ENCODE measurements around the gene QRICH1. TPM values are rescaled to one million over a fixed set of nuclear protein-coding genes. Genes with fewer than 3 reads are reported as not detected.

QRICH1 gene
- total and polyA plus RNA-seq, 2 of the 13 experiments (the other 11 are each of a cell fraction or from before 2014, with no cell fraction given), result 52.6 to 102 TPM

DNA sequence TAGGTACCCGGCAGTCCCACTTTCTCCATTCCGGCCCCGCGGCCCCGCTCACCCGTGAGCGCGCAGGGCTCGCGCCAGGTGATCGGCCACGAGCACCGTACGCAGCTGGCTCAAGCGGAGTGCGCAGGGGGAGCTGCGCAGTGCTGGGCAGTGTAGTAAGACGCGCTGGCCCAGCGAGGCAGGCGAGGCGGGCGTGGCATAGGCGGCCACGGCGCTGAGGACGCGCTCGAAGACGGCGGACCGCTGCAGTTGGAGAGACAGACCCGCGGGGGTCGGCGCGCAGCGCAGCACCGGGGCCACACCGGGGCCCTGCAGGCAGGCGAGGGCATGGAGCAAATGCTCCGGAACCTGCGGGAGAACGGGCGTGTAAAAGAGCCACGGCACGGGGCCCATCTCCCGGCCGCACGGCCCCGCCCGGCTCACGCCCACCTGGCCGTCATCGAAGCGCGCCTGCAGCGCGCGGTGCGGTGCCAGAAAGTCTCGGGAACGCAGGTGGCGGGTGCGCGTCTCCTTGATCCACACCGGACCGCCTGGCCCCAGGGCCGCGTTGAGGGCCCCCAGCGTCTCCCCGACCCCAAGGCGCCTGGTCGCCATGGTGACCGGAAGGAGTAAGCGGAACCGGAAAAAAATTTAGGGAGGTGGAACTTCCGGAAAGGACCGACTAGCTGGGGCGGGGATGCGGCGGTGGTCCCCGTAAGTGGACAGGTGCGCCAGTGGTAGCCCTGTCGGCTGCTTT lies 75.7 kb downstream of the QRICH1 start, which contains the start of gene DALRD3 (continued):
- TF ChIP-seq ZNF704 (CRISPR knock-in tag; IDR thresholded peaks at IDR 0.05; ENCODE audit: borderline replicate concordance), result peak; percentile 92
- TF ChIP-seq, protein P1, sequence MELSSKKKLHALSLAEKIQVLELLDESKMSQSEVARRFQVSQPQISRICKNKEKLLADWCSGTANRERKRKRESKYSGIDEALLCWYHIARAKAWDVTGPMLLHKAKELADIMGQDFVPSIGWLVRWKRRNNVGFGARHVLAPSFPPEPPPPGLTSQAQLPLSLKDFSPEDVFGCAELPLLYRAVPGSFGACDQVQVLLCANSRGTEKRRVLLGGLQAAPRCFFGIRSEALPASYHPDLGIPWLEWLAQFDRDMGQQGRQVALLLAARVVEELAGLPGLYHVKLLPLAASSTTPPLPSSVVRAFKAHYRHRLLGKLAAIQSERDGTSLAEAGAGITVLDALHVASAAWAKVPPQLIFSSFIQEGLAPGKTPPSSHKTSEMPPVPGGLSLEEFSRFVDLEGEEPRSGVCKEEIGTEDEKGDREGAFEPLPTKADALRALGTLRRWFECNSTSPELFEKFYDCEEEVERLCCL (CRISPR knock-in tag; IDR thresholded peaks at IDR 0.05; ENCODE audit: borderline replicate concordance), result peak; percentile 45; the same call in 1 of the 2 replicates
- TF ChIP-seq CREB3 (CRISPR knock-in tag; IDR thresholded peaks at IDR 0.05), result no peak
- TF ChIP-seq ZNF816 (CRISPR knock-in tag; IDR thresholded peaks at IDR 0.05; ENCODE audit: borderline replicate concordance), result no peak
- no peak for TF ChIP-seq HIC2 (CRISPR knock-in tag; IDR thresholded peaks at IDR 0.05; ENCODE audit: low read depth)
- no peak for TF ChIP-seq ZNF354B (CRISPR knock-in tag; IDR thresholded peaks at IDR 0.05)
- no peak for TF ChIP-seq ZNF24 (IDR thresholded peaks at IDR 0.05)
- TF ChIP-seq, protein P2, sequence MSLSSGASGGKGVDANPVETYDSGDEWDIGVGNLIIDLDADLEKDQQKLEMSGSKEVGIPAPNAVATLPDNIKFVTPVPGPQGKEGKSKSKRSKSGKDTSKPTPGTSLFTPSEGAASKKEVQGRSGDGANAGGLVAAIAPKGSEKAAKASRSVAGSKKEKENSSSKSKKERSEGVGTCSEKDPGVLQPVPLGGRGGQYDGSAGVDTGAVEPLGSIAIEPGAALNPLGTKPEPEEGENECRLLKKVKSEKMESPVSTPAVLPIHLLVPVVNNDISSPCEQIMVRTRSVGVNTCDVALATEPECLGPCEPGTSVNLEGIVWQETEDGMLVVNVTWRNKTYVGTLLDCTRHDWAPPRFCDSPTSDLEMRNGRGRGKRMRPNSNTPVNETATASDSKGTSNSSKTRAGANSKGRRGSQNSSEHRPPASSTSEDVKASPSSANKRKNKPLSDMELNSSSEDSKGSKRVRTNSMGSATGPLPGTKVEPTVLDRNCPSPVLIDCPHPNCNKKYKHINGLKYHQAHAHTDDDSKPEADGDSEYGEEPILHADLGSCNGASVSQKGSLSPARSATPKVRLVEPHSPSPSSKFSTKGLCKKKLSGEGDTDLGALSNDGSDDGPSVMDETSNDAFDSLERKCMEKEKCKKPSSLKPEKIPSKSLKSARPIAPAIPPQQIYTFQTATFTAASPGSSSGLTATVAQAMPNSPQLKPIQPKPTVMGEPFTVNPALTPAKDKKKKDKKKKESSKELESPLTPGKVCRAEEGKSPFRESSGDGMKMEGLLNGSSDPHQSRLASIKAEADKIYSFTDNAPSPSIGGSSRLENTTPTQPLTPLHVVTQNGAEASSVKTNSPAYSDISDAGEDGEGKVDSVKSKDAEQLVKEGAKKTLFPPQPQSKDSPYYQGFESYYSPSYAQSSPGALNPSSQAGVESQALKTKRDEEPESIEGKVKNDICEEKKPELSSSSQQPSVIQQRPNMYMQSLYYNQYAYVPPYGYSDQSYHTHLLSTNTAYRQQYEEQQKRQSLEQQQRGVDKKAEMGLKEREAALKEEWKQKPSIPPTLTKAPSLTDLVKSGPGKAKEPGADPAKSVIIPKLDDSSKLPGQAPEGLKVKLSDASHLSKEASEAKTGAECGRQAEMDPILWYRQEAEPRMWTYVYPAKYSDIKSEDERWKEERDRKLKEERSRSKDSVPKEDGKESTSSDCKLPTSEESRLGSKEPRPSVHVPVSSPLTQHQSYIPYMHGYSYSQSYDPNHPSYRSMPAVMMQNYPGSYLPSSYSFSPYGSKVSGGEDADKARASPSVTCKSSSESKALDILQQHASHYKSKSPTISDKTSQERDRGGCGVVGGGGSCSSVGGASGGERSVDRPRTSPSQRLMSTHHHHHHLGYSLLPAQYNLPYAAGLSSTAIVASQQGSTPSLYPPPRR (CRISPR knock-in tag; IDR thresholded peaks at IDR 0.05; ENCODE audit: borderline replicate concordance), result peak; percentile 42; the same call in 1 of the 2 replicates
- TF ChIP-seq, protein P3, sequence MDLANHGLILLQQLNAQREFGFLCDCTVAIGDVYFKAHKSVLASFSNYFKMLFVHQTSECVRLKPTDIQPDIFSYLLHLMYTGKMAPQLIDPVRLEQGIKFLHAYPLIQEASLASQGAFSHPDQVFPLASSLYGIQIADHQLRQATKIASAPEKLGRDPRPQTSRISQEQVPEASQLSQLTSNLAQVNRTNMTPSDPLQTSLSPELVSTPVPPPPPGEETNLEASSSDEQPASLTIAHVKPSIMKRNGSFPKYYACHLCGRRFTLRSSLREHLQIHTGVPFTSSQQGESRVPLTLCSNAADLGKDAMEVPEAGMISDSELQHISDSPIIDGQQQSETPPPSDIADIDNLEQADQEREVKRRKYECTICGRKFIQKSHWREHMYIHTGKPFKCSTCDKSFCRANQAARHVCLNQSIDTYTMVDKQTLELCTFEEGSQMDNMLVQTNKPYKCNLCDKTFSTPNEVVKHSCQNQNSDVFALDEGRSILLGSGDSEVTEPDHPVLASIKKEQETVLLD (CRISPR knock-in tag; IDR thresholded peaks at IDR 0.05; ENCODE audit: low read depth), result peak; percentile 76
- TF ChIP-seq ZNF230 (CRISPR knock-in tag; IDR thresholded peaks at IDR 0.05), result peak; percentile 59
- peak; percentile 58; the same call in 1 of the 2 replicates for TF ChIP-seq ZBTB10 (CRISPR knock-in tag; IDR thresholded peaks at IDR 0.05; ENCODE audit: borderline replicate concordance)
- TF ChIP-seq ZNF672 (CRISPR knock-in tag; IDR thresholded peaks at IDR 0.05), result no peak

All from HepG2 (cell line).